AG04449 (cell line): ENCODE results near the gene EGR2.
A peak's percentile ranks its signal among the peaks of the same experiment; 100 is the strongest.

Experiments
- CTCF ChIA-PET: fragments of 350-600 bp; formaldehyde crosslinking; extraction: SDS; loops from one replicate; lab custom pipeline; 2021; ENCODE audit warnings: antibody characterized with exemption; lab: Yijun Ruan, JAX
- POLR2A ChIA-PET: fragments of 400-600, 350-600 bp; formaldehyde crosslinking; extraction: SDS; loops from one replicate; lab custom pipeline; 2020; ENCODE audit warnings: antibody characterized with exemption, inconsistent platforms; lab: Yijun Ruan, JAX
- DNase-seq: peaks from one replicate; pipeline ENCODE4 v3.0.0-alpha.2; 2010; ENCODE audit warnings: low read depth, low spot score
- H3K4me3 ChIP-seq: 2 replicates; pipeline ENCODE4 v1.5.1; 2011; ENCODE audit warnings: low read depth, mild to moderate bottlenecking, control low read depth, low read length
- CTCF ChIP-seq: IDR thresholded peaks from one replicate; pipeline ENCODE4 v1.5.1; 2011; ENCODE audit warnings: mild to moderate bottlenecking, moderate library complexity, low read length, control low read depth, inconsistent platforms; ENCODE audit not compliant: insufficient read depth; ENCODE audit errors: missing control alignments

The EGR2 gene

GRCh38 chr10:62772186-62772974 is 43.8 kb downstream of the EGR2 start:
- POLR2A ChIA-PET, result interaction anchor here (0.5 kb wide), 1 partner anchor 9 kb away, joined by 3 read pairs; no protein-coding TSS in a partner anchor
- no peak overlapping the region for H3K4me3 ChIP-seq
- CTCF ChIA-PET, result interaction anchor here (1.2 kb wide), 1 partner anchor 84 kb away, joined by 3 read pairs; no protein-coding TSS in a partner anchor
- peak; percentile 7 for DNase-seq
- TF ChIP-seq CTCF, result no peak

GRCh38 chr10:62769574-62770242 is 46.5 kb downstream of the EGR2 start:
- no peak for DNase-seq
- TF ChIP-seq CTCF, result no peak
- ChIA-PET CTCF (no interaction called here), POLR2A (no interaction called here)
- H3K4me3 ChIP-seq, result no peak overlapping the region

GRCh38 chr10:62766386-62766785 is 49.8 kb downstream of the EGR2 start:
- TF ChIP-seq CTCF, result no peak
- no peak overlapping the region for H3K4me3 ChIP-seq
- ChIA-PET CTCF (no interaction called here), POLR2A (no interaction called here)
- DNase-seq, result no peak

- ChIA-PET CTCF (no interaction called here), POLR2A (no interaction called here)
- no peak for DNase-seq
- no peak for TF ChIP-seq CTCF
- H3K4me3 ChIP-seq, result no peak overlapping the region
Observed at GRCh38 chr10:62765726-62766125, 50.4 kb downstream of the EGR2 start.

GRCh38 chr10:62764011-62764410 is 52.2 kb downstream of the EGR2 start:
- ChIA-PET CTCF (no interaction called here), POLR2A (no interaction called here)
- no peak for TF ChIP-seq CTCF
- no peak overlapping the region for H3K4me3 ChIP-seq
- DNase-seq, result no peak

GRCh38 chr10:62763155-62763554 is 53.0 kb downstream of the EGR2 start:
- ChIA-PET POLR2A (interaction anchor here (0.7 kb wide), 1 partner anchor 9 kb away, joined by 3 read pairs; no protein-coding TSS in a partner anchor), CTCF (no interaction called here)
- no peak overlapping the region for H3K4me3 ChIP-seq
- TF ChIP-seq CTCF, result no peak
- no peak for DNase-seq
